Measurements from ENCODE around the gene ZNF396. TPM values are rescaled to one million over a fixed set of nuclear protein-coding genes. Genes with fewer than 3 reads are reported as not detected.

Gene ZNF396
- total RNA-seq, 1 donor from 2014 or later: 2.2 TPM

- Mint-ChIP-seq H3K4me3 (no peak overlapping the region), H3K36me3 (no peaks in the 10 kb centered on the region), H3K27ac (no peak overlapping the region), H3K27me3 (ENCODE audit: insufficient read depth, low read depth) (peaks cover 5% of the 10 kb centered on the region), H3K4me1 (no peaks in the 10 kb centered on the region), H3K9me3 (peaks cover 8% of the 10 kb centered on the region)
- Histone ChIP-seq H3F3A (ENCODE audit: low read depth) (no peaks in the 10 kb centered on the region), H3K4me3 (no peak overlapping the region), H3K79me2 (ENCODE audit: low read depth) (no peaks in the 10 kb centered on the region), H4K20me1 (ENCODE audit: low read depth) (no peaks in the 10 kb centered on the region), H3K27ac (no peak overlapping the region), H3K9ac (no peak overlapping the region), H3K9me3 (ENCODE audit: low read depth) (peaks cover 2% of the 10 kb centered on the region), H3K27me3 (no peaks in the 10 kb centered on the region), H3K36me3 (no peaks in the 10 kb centered on the region), H2AFZ (replicated peaks) (no peak overlapping the region), H3K4me2 (no peak overlapping the region), H3K4me1 (no peaks in the 10 kb centered on the region)
- DNase-seq (ENCODE audit: low spot score): no peak
- TF ChIP-seq CTCF (IDR thresholded peaks at IDR 0.05) (no peak), EZH2phosphoT487 (IDR thresholded peaks at IDR 0.05) (no peak), EZH2 (IDR thresholded peaks at IDR 0.05) (no peak)
Measured at GRCh38 chr18:35422237-35422636, 45.1 kb upstream of the ZNF396 start.

GRCh38 chr18:35418610-35419009 lies 41.5 kb upstream of the ZNF396 start:
- no peaks in the 10 kb centered on the region for H3K27me3 ChIP-seq
- Mint-ChIP-seq H3K9me3 (peaks cover 11% of the 10 kb centered on the region), H3K4me3 (no peak overlapping the region), H3K27ac (no peak overlapping the region), H3K4me1 (no peaks in the 10 kb centered on the region), H3K36me3 (no peaks in the 10 kb centered on the region), H3K27me3 (ENCODE audit: insufficient read depth, low read depth) (peaks cover 2% of the 10 kb centered on the region)
- no peaks in the 10 kb centered on the region for H4K20me1 ChIP-seq (ENCODE audit: low read depth)
- no peak overlapping the region for H3K9ac ChIP-seq
- H2AFZ ChIP-seq (replicated peaks): no peak overlapping the region
- TF ChIP-seq EZH2 (IDR thresholded peaks at IDR 0.05) (no peak), CTCF (IDR thresholded peaks at IDR 0.05) (no peak), EZH2phosphoT487 (IDR thresholded peaks at IDR 0.05) (no peak)
- H3K36me3 ChIP-seq: no peaks in the 10 kb centered on the region
- no peak overlapping the region for H3K4me3 ChIP-seq
- H3K27ac ChIP-seq: no peak overlapping the region
- no peaks in the 10 kb centered on the region for H3F3A ChIP-seq (ENCODE audit: low read depth)
- no peak for DNase-seq (ENCODE audit: low spot score)
- no peak overlapping the region for H3K4me2 ChIP-seq
- H3K4me1 ChIP-seq: no peaks in the 10 kb centered on the region
- H3K9me3 ChIP-seq (ENCODE audit: low read depth): peaks cover 5% of the 10 kb centered on the region
- H3K79me2 ChIP-seq (ENCODE audit: low read depth): no peaks in the 10 kb centered on the region

- no peak overlapping the region for H3K27ac ChIP-seq
- H3K4me3 Mint-ChIP-seq: no peak overlapping the region
- H3K27ac Mint-ChIP-seq: no peak overlapping the region
- H3K4me1 ChIP-seq: no peaks in the 10 kb centered on the region
- no peaks in the 10 kb centered on the region for H3K36me3 Mint-ChIP-seq
- H3K79me2 ChIP-seq (ENCODE audit: low read depth): no peaks in the 10 kb centered on the region
- no peaks in the 10 kb centered on the region for H3K27me3 ChIP-seq
- H3K4me2 ChIP-seq: no peak overlapping the region
- no peak for DNase-seq (ENCODE audit: low spot score)
- H2AFZ ChIP-seq (replicated peaks): no peak overlapping the region
- peaks cover 11% of the 10 kb centered on the region for H3K9me3 Mint-ChIP-seq
- H3K36me3 ChIP-seq: no peaks in the 10 kb centered on the region
- peaks cover 5% of the 10 kb centered on the region for H3K9me3 ChIP-seq (ENCODE audit: low read depth)
- H3F3A ChIP-seq (ENCODE audit: low read depth): no peaks in the 10 kb centered on the region
- peaks cover 2% of the 10 kb centered on the region for H3K4me1 Mint-ChIP-seq
- peaks cover 2% of the 10 kb centered on the region for H3K27me3 Mint-ChIP-seq (ENCODE audit: insufficient read depth, low read depth)
- H4K20me1 ChIP-seq (ENCODE audit: low read depth): no peaks in the 10 kb centered on the region
- no peak overlapping the region for H3K4me3 ChIP-seq
- TF ChIP-seq CTCF (IDR thresholded peaks at IDR 0.05) (no peak), EZH2 (IDR thresholded peaks at IDR 0.05) (no peak), EZH2phosphoT487 (IDR thresholded peaks at IDR 0.05) (no peak)
- H3K9ac ChIP-seq: no peak overlapping the region
Measured at GRCh38 chr18:35417223-35417622, 40.1 kb upstream of the ZNF396 start.

Measured in neural progenitor cell (in vitro differentiated cells).